HG03097 (cell line): ENCODE results near the gene RBM24.

Source experiments
- ATAC-seq: cut with Tn5 transposase; IDR thresholded peaks from one replicate; pipeline ENCODE4 v1.9.1; 2021; ENCODE audit not compliant: unreplicated experiment, low FRiP score

RBM24 gene

DNA sequence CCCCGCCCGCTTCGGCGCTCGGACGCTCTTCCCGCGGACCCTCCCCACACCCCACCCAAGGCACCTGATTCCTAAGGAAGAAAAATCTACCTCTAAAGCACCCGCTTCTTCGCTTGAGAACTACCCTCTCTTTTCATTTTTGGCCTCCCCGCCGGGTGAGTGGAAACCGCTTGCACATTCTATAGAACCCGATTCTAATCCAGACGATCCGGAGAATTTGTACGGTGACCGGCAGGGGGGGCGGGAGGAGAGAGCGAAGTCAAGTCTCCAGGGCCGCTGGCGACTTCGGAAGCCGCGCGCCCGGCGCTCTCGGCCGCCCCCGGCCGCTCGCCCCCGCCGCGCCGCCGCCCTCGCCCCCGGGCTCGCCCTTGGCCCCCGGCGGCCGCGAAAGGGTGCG lies at the start of gene RBM24:
Gene RBM24 (plus strand): TSS at position 262 of the 397 bp plus-strand sequence. CDS start 221 bp downstream, outside the sequence.
- ATAC-seq, result no peak

DNA sequence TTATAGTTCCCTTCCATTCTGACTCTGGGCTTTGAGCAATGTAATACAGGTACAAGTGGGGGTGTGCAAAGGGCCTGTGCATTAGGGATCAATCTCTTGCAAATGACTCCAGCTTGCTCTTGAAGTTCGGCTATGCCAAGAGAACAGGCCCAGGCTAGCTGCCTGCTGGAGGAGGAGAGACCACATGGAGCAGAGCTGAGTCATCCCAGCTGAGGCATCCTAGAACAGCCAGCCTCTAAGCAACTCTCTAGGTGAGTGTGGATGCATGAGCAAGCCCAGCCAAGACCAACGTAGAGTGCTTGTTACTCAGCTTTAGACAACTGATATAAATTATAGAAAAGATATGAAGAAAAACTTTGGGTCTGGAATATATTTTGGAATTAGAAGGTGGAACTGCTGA lies 47.6 kb upstream of the RBM24 start:
- ATAC-seq, result no peak

- no peak for ATAC-seq
Observed at GRCh38 chr6:17237246-17237645, 43.9 kb upstream of the RBM24 start.

GRCh38 chr6:17239260-17239659 lies 41.9 kb upstream of the RBM24 start:
- no peak for ATAC-seq

DNA sequence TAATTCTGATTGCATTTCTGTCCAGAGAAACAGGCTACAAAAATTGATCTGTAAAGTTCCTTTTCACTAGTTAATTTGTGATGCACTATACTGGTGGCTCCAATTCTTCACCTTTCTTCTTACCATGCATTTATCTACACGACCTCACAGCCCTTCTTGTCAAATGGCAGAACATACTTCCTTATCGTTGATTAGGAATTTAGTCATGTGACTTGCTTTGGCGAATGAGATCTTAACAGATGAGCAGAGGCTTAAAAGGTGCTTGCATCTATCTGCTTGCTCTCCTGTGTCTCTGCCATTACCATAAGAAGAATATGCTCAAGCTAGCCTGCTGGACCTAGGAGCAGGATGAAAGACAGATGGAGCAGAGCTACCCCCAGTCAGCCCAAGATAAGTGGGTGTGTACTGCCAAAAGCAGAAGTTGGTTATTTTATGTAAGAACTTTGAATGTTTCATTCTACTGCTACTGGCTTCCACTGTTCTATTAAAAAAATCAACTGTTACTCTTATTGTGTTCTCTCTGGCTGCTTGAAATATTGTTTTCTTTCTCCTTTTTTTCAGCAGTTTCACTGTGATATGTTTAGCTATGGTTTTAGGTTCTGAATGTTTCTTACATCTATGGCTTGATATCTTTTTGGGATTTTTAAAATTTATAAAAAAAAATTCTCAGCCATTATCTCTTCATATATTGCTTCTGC lies 40.2 kb upstream of the RBM24 start:
- ATAC-seq, result no peak

DNA sequence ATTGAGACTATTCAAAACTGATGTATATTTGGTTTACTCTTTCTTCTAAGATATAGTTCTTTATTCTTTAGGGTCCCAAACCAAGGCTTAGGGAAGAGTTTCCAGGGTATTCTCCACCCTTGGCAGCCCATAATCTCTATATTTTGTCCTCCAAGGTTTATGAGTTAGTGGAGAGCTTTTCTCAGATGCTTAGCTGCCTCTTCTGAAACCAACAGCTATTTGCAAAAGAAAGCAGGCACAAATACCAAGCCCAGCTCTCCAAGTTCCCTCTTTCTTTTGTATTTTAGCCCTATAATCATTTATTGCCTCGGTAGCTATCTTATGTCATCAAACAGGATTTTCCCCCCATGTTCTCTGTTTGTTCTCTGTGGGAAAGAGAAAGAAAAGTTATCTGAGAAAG lies 39.1 kb upstream of the RBM24 start:
- ATAC-seq, result no peak

- no peak for ATAC-seq
Observed at GRCh38 chr6:17250237-17250636, 30.9 kb upstream of the RBM24 start.

DNA sequence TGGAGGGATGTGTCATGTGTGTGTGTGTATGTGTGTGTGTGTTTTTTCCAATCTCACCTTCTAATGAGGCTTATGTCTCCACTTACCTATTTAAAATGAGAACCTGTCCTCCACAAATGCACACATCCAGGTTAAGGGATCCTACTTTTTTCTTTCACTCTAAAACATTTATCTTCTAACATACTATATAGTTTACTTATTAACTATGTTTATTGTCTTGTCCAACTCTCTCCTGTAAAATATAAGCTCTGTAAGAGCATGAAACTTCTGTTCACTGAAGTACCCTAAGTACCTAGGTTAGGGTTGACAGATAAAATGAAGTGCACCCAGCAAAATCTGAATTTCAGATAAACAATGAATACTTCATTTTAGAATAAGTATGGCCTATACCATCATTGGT lies 29.2 kb upstream of the RBM24 start:
- ATAC-seq, result no peak

GRCh38 chr6:17258749-17259148 lies 22.4 kb upstream of the RBM24 start:
- ATAC-seq, result no peak

GRCh38 chr6:17265570-17265969 lies 15.6 kb upstream of the RBM24 start:
- no peak for ATAC-seq

- no peak for ATAC-seq
Observed at GRCh38 chr6:17267566-17267965, 13.6 kb upstream of the RBM24 start.

DNA sequence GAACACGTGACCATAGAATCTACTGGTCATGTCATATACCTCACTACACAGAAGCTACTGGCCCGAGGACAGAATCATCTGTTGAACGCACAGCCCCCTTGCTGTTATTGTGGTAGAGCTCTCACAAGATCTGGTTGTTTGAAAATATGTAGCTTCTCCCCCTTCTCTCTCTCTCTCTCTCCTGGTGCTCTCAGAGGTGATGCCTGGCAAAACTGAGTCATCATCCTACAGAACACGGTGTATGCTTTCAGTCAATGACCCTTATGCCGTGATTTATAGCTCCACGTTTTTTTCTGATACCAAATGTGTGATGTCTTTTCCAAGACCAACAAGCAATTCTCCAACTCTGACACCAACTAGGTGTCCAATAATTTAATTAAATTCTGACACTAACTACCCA lies 13.0 kb upstream of the RBM24 start:
- no peak for ATAC-seq

DNA sequence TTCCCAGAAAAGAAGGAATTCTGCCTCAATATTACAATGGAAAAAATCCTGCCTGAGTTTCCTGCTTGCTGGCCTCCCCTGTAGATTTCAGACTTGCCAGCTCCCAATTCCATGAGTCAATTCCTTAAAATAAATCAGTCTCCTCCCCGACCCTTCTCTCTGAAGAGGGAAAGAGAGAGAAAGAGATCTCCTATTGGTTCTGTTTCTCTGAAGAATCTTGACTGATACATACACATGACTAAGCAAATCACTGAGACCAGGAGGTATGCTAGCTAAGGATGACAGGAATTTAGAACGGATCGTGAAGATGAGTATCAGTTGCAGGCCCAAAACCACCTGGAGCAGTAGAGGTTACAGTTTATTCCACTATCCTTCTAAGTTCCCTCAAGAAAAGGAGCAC lies 11.3 kb upstream of the RBM24 start:
- ATAC-seq, result no peak

DNA sequence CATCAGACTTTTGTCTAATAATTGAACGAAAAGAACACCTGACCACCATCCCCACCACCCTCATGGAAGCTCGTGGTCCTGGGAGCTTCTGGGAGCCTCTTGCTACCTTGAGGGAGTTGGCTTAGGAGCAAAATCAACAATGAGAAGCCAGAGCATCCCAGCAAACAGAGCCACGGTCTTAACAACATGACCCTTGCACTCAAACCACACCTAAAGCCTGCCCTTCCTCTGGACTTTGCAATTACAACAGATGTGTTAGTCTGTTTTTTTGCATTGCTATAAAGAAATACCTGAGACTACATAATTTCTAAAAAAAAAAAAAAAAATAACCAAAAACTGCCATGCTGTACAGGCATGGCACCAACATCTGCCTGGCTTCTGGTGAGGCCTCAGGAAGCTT lies 9.5 kb upstream of the RBM24 start:
- ATAC-seq, result no peak

DNA sequence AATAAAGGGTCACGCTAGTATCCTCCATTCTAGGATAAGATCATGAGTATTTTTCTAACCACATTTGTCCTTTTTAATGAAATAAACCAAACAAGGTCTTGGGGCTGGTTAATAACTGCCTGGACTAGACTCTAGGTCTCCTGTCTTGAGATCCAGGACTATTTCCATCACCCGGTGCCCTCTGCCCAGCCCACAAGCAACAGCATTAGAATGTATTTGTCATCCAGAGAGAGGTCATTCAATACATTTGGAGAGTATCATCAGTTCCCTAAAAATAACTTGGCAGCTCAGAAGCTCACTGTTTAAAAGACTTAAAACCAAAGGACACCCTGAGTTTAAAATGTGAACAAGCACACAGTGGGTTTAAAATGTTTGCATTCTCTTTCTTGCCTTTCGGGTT lies 4.4 kb upstream of the RBM24 start:
- no peak for ATAC-seq

DNA sequence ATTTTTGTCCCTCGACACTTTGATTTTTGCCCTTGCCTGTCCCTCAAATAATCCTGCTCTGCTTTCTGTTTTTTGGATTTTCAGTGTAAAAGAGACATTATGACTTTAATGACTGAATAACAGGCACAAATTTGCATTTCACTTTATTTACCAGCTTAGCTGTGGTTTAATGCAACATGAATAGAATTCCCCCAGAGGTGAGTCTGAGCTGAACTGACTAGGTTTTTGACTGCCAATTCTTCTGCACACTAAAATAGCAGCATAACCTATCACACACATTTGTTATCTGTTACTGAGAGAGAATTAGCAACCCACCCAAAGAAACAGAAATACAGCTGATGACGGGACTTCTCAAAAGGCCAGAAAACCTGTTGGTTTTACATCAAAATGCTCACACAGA lies 3.9 kb upstream of the RBM24 start:
- no peak for ATAC-seq

DNA sequence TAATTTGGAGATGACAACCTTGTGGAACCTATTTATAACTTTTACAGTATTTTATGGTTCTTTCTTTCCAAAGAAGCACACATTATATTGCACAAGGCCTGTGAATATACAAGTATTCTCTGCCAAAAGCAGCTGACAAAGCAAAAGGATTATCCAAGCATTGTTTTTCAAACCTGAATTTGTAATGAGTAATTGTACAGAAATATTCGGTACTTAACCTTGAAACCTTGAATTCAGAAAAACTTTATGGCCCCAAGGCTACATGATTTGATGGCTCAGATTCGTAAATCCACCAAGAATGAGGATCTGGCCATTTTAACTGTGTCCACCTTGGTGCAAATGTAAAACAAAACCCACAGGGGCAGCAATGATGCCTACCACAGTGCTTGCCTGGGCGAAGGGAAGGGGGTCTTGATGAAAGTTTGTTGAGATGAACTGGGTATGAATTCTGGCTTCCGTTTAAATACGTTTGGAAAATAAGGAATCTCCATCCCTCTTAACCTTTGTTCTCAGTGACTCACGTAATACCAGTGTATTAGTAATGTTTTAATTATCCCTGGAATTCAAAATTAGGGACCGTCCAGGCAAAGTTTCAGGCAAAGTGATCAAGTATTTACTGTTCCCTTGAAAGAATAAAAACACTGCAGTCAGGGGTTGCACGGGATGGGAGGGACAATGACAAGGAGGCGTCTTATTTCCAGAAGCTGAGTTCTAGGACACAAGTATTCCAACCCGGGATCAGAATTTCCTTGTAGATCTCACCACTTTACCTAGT lies 2.7 kb upstream of the RBM24 start:
- no peak for ATAC-seq

- ATAC-seq, result no peak
Observed at GRCh38 chr6:17280138-17280537, 1.0 kb upstream of the RBM24 start.

DNA sequence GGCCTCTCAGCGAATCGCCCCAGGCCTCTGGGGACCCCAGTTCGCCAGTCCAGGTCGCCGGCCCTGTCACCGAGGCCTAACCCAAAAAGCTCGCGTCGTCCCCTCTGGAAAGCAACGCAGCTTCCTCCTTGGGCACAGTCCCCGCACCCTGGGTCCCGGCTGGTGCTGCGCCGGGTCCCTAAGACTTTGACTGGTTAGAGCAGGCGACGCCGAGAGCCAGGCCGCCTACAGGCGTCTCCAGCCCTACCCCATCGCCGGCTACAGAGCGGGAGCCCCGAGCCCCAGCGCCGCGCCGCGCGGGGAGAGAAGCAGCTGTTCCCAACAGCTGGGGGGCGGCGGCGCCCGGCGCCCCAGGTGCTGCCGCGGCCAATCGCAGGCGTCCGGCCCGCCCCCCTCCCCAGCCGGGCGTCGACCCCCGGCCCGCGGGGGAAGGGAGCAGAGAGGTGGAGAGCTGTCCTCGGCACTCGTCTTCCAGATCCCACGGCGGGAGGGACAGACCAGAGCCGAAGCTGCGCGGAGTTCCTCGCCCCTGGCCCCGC lies 540 bp upstream of the RBM24 start:
- no peak for ATAC-seq

GRCh38 chr6:17281497-17282481 lies 628 bp downstream of the RBM24 start:
- no peak for ATAC-seq

- no peak for ATAC-seq
Observed at GRCh38 chr6:17283074-17283473, 1.9 kb downstream of the RBM24 start.
